ENCODE results near the gene TUB.

The TUB gene

GRCh38 chr11:8093931-8094575 lies 13.0 kb downstream of the TUB start:
- no peak for DNase-seq

DNA sequence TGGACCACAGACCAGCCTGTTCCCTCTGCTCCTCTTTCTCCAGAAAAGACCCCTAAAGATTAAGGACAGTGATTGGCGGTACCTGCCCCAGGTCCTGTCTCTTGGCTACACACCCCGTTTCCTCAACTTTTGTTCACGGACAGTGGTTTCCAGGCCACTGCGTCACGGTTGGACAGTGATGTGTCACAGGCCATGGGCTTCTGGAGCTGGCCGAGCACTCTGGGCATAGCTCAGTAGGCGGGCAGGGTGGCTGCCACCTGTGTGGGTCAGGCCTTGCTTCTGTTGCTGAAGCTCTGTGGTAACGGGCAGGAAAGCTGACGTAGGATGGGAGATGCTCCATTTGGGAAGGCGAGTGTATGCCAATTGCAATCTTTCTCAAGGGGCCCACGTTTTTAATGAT lies 13.6 kb downstream of the TUB start:
- no peak for DNase-seq

DNA sequence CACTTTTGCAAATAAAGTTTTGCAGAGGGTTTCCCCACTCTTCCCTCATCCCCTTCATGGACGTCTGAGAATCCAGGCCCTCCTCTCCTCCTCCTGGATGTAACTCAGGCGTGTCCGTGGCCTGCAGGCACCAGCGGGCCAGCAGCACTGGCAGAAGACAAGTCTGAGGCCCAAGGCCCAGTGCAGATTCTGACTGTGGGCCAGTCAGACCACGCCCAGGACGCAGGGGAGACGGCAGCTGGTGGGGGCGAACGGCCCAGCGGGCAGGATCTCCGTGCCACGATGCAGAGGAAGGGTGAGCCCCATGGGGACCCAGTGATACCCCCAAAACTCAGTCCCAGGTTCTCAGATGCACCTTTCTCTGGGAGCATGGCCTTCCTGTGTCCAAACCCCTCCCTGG lies 14.4 kb downstream of the TUB start:
- DNase-seq, result no peak

DNA sequence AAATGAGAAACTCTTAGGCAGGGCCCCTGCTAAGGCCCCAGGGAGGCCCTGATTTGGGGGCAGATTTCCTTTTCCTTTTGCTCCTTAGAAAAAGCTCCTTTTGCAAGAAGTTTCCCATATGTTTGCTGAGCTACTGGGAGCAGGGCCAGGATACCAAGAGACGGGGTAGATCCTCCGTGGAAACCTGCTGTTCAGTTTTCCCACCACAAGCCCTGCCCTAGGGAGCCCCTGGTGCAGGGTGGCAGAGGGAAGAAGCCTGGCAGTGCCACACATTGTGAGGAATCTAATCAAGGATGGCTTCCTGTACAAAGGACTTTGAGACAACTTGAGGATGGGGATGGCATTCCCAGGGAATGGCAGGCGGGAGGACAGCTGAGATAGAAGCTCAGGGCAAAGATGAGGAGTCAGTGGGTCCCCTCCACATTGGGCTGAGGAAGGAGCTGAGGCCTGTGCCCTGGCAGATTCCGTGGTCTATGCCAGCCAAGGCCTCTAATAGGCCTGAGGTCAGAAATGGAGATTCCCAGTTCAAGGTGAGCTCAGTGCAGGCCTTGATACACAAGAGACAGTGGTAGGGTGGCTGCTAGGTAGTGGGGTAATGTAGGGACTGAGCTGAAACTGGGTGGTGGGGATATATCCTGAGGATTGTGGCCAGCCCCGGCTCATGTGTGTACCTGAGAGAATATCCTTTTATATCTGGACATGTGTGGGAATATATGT lies 15.0 kb downstream of the TUB start:
- no peak for DNase-seq

- no peak for DNase-seq
Measured at GRCh38 chr11:8096575-8096974, 15.6 kb downstream of the TUB start.

GRCh38 chr11:8097062-8097461 lies 16.1 kb downstream of the TUB start:
- no peak for DNase-seq

GRCh38 chr11:8097468-8097867 lies 16.5 kb downstream of the TUB start:
- DNase-seq, result no peak

- DNase-seq, result no peak
Measured at GRCh38 chr11:8097926-8098325, 16.9 kb downstream of the TUB start.

GRCh38 chr11:8098361-8098760 lies 17.4 kb downstream of the TUB start:
- no peak for DNase-seq

- no peak for DNase-seq
Measured at GRCh38 chr11:8098879-8099278, 17.9 kb downstream of the TUB start.

DNA sequence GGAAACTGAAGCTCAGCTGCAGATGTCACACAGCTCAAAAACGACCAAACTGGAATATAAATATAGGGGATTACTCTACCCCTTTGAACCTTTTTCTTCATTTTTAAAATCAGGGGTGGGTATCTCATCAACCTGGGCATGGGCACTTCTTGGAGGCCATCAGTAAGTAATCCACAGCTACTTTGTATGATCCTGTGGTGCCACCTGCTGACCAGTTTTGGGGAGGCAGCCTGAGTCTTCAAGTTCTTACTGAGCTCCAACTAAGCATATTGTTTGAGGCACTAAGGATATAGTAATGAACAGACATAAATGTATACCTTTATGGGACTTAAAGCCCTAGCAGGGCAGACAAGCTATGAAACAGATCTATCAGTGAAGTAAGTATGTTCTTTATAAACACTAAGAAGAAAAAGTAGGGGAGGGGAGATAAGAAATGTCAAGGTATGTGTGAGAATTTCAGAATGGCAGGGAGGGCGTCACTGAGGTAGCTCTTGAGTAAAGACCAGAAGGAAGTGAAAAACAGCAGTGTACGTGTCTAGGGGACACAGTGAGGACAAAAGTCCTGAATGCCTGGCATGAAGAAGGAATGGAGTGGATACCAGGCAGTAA lies 18.4 kb downstream of the TUB start:
- DNase-seq, result peak; percentile 28 to 62 (median 43)

GRCh38 chr11:8100158-8100557 lies 19.1 kb downstream of the TUB start:
- DNase-seq, result no peak

- DNase-seq, result no peak
Measured at GRCh38 chr11:8100605-8101004, 19.6 kb downstream of the TUB start.

GRCh38 chr11:8101421-8101820 lies 20.4 kb downstream of the TUB start:
- no peak for DNase-seq

GRCh38 chr11:8102296-8102915 lies 21.4 kb downstream of the TUB start:
- no peak for DNase-seq

- no peak for DNase-seq
Measured at GRCh38 chr11:8102965-8103364, 22.0 kb downstream of the TUB start.

DNA sequence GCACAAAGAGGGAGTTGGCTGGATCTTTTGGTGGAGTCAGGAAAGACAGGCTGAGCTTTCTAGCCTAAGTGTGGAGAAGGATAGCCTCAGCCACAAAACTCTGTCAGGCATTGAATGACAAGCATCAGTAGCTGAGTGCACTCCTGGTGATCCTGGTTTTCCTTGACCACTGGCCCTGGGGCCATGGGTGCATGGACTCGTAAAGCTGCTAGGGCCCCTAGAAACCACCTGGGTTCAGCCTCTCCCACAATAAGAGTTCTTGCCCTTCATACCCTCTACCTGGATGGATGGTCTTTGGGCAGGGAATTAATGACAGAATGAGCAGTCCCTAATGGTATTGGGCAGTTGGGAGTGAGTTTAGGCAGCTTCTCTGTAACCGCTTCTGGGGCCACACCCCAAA lies 22.9 kb downstream of the TUB start:
- DNase-seq, result no peak

GRCh38 chr11:8105133-8105532 lies 24.1 kb downstream of the TUB start:
- DNase-seq, result no peak

GRCh38 chr11:8105666-8106065 lies 24.7 kb downstream of the TUB start:
- no peak for DNase-seq

- no peak for DNase-seq
Measured at GRCh38 chr11:8106679-8107078, 25.7 kb downstream of the TUB start.

DNA sequence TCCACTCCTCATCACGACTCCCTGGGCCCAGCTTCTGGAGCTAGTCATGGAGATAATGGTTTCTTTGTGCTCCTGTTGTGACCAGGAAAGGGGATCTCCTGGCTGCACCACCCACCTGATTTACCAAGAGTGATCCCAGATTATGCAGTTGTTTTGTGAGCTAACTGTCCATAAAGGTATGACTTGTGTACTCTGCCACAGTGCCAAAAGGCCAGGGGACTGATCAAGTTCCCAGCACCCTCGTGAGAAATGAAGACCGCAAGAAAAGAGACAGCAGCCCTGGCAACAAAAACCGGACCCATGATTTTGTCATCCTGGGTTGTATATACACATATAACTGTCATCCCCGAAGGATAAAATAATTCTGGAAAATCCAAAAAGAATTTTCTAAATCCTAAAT lies 26.6 kb downstream of the TUB start:
- DNase-seq, result no peak

DNA sequence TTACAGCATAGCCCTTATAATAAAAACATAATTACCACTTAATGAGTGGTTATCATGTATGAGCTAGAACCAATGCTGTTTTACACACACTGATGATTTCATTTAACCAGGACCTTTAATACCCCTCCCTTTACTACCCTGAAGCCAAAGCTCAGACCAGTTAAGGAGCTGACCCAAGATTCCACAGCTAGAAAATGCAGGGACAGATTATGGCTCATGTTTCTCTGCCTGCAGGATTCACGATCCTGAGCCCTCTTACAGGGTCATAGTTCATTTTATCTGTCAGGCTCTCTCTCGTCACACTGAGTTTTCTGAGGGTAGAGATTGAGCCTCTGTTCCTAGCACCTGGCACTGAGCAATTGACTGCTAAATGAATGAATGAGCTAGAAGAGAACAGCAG lies 27.4 kb downstream of the TUB start:
- DNase-seq, result no peak

- no peak for DNase-seq
Measured at GRCh38 chr11:8109675-8110074, 28.7 kb downstream of the TUB start.

- DNase-seq, result no peak
Measured at GRCh38 chr11:8110396-8110795, 29.4 kb downstream of the TUB start.
